ENCODE results near the gene GLTPD2. TPM values are rescaled to one million over a fixed set of nuclear protein-coding genes. Genes with fewer than 3 reads are reported as not detected.

Gene GLTPD2
- total RNA-seq, 1 experiment from 2014 or later, result not detected

DNA sequence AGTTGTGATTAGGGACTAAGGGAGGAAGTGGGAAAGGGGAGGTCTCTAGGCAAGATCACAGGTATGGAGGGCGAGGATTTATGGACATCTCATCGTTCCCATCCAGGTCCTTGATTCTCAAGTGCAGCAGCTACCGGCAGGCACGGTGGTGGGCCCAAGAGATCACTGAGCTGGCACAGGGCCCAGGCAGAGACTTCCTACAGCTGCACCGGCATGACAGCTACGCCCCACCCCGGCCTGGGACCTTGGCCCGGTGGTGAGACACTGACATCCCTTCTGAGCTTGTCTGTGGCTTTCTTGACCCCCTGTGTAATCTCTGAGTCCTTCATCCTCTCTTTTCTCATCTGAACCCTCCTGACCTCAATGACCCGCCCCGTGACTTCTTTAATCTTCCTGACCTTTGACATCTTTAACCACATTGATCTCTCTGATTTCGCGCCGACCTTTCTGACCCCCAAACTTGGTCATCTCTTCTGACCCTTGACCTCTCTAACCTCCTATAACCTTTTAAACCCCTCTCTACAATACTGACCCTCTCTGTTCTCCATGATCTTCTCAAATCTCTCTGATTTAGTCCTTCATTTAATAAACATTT lies 22.0 kb downstream of the GLTPD2 start:
- Mint-ChIP-seq H3K27me3 (ENCODE audit: insufficient read depth, unreplicated experiment) (no peaks in the 10 kb centered on the region), H3K9me3 (ENCODE audit: unreplicated experiment) (no peaks in the 10 kb centered on the region), H3K4me3 (ENCODE audit: unreplicated experiment) (no peak overlapping the region), H3K4me1 (ENCODE audit: insufficient read depth, unreplicated experiment) (peaks cover 17% of the 10 kb centered on the region), H3K36me3 (ENCODE audit: insufficient read depth, unreplicated experiment) (peaks cover 54% of the 10 kb centered on the region), H3K27ac (ENCODE audit: low read depth, unreplicated experiment) (no peak overlapping the region)
- DNase-seq (ENCODE audit: unreplicated experiment), result no peak
- ChIA-PET POLR2A (interaction anchor here (0.6 to 1.3 kb wide), 2 partner anchors 21 to 23 kb away, joined by 3 read pairs; no protein-coding TSS in a partner anchor), CTCF (no interaction called here)
- intact Hi-C loops (cut with micrococcal nuclease), result no loop called here
- no TSS peak for BruUV-seq (replicated peaks)
- TF ChIP-seq, protein P1, sequence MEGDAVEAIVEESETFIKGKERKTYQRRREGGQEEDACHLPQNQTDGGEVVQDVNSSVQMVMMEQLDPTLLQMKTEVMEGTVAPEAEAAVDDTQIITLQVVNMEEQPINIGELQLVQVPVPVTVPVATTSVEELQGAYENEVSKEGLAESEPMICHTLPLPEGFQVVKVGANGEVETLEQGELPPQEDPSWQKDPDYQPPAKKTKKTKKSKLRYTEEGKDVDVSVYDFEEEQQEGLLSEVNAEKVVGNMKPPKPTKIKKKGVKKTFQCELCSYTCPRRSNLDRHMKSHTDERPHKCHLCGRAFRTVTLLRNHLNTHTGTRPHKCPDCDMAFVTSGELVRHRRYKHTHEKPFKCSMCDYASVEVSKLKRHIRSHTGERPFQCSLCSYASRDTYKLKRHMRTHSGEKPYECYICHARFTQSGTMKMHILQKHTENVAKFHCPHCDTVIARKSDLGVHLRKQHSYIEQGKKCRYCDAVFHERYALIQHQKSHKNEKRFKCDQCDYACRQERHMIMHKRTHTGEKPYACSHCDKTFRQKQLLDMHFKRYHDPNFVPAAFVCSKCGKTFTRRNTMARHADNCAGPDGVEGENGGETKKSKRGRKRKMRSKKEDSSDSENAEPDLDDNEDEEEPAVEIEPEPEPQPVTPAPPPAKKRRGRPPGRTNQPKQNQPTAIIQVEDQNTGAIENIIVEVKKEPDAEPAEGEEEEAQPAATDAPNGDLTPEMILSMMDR (IDR thresholded peaks at IDR 0.05; ENCODE audit: unreplicated experiment), result no peak

DNA sequence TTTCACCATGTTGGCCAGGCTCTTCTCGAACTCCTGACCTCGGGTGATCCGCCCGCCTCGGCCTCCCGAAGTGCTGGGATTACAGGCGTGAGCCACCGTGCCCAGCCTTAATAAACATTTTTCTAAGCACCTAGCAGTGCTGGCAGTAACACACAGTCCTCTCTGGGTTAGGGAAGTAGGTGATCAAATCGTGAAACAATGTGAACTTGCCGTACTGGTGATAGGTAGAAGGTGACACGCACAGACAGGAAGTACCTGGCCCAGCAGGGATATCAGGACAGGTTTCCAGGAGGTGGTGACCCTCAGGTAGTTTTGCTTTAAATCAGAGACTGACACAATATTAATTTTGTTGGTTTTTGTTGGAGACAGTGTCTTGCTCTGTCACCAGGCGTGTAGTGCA lies 22.7 kb downstream of the GLTPD2 start:
- intact Hi-C loops (cut with micrococcal nuclease), result no loop called here
- H3K27ac Mint-ChIP-seq (ENCODE audit: low read depth, unreplicated experiment), result no peak overlapping the region
- TF ChIP-seq, protein P1 (IDR thresholded peaks at IDR 0.05; ENCODE audit: unreplicated experiment), result no peak
- ChIA-PET CTCF (no interaction called here), POLR2A (interaction anchor here (0.7 to 1.3 kb wide), 2 partner anchors 15 to 23 kb away, joined by 3 read pairs; partner anchors contain the start of gene PSMB6)
- no peaks in the 10 kb centered on the region for H3K27me3 Mint-ChIP-seq (ENCODE audit: insufficient read depth, unreplicated experiment)
- peaks cover 61% of the 10 kb centered on the region for H3K36me3 Mint-ChIP-seq (ENCODE audit: insufficient read depth, unreplicated experiment)
- no TSS peak for BruUV-seq (replicated peaks)
- peaks cover 17% of the 10 kb centered on the region for H3K4me1 Mint-ChIP-seq (ENCODE audit: insufficient read depth, unreplicated experiment)
- H3K4me3 Mint-ChIP-seq (ENCODE audit: unreplicated experiment), result no peak overlapping the region
- DNase-seq (ENCODE audit: unreplicated experiment), result no peak
- H3K9me3 Mint-ChIP-seq (ENCODE audit: unreplicated experiment), result no peaks in the 10 kb centered on the region

DNA sequence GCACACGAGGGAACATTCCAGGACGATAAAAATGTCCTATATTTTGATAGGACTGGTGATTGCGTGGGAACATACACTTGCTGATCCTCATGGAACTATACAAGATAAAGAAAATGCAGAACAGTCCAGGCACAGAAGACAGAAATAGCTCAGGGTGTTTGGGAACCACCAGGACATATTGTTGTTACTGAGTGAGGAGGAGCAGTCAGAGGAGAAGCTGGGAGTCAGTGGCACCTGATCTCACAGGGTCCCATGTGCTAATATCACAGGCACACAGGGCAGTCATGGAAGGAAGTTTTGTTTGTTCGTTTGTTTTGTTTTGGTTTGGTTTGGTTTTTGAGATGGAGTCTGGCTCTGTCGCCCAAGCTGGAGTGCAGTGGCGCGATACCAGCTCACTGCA lies 23.9 kb downstream of the GLTPD2 start:
- no peak for DNase-seq (ENCODE audit: unreplicated experiment)
- ChIA-PET CTCF (no interaction called here), POLR2A (no interaction called here)
- Mint-ChIP-seq H3K9me3 (ENCODE audit: unreplicated experiment) (no peaks in the 10 kb centered on the region), H3K4me1 (ENCODE audit: insufficient read depth, unreplicated experiment) (peaks cover 15% of the 10 kb centered on the region), H3K27me3 (ENCODE audit: insufficient read depth, unreplicated experiment) (no peaks in the 10 kb centered on the region), H3K4me3 (ENCODE audit: unreplicated experiment) (no peak overlapping the region), H3K36me3 (ENCODE audit: insufficient read depth, unreplicated experiment) (peaks cover 70% of the 10 kb centered on the region), H3K27ac (ENCODE audit: low read depth, unreplicated experiment) (no peak overlapping the region)
- intact Hi-C loops (cut with micrococcal nuclease), result no loop called here
- BruUV-seq (replicated peaks), result no TSS peak
- TF ChIP-seq, protein P1 (IDR thresholded peaks at IDR 0.05; ENCODE audit: unreplicated experiment), result no peak

DNA sequence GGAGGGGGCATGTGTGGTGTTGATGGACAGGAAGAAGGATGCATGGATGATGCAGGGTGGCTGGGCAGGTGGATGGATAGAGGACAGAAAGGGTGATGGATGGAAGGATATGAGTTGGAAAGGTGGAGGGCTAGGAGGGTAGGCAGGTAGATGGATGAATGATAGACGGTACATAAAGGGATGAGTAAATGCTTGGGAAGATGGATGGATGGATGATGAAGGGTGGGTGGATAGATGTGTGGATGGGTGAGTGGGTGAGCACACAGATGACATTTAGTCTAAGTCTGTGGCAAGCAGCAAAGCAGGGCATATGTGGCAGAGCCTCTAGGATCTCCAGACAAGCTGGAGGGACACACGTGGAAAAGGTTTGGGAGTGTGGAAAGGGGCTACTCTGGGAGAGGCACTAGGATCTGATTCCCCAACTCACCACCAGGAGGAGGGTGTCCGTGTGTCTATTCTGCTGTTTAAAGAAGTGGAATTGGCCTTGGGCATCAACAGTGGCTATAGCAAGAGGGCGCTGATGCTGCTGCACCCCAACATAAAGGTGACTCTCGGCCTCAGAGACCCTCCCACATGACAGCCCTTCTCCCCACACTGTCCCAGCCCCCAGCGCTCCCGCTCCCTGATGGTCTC lies 26.4 kb downstream of the GLTPD2 start:
- no TSS peak for BruUV-seq (replicated peaks)

More for the DNA sequence above, 26.4 kb downstream of the GLTPD2 start:
- Mint-ChIP-seq H3K4me1 (ENCODE audit: insufficient read depth, unreplicated experiment) (no peaks in the 10 kb centered on the region), H3K4me3 (ENCODE audit: unreplicated experiment) (no peak overlapping the region), H3K27me3 (ENCODE audit: insufficient read depth, unreplicated experiment) (no peaks in the 10 kb centered on the region), H3K9me3 (ENCODE audit: unreplicated experiment) (no peaks in the 10 kb centered on the region), H3K27ac (ENCODE audit: low read depth, unreplicated experiment) (no peak overlapping the region), H3K36me3 (ENCODE audit: insufficient read depth, unreplicated experiment) (peaks cover 75% of the 10 kb centered on the region)
- CTCF ChIA-PET, result interaction anchor here (0.5 to 0.7 kb wide), 2 partner anchors 26 to 1321 kb away, joined by 3 read pairs; no protein-coding TSS in a partner anchor
- TF ChIP-seq, protein P1 (IDR thresholded peaks at IDR 0.05; ENCODE audit: unreplicated experiment), result no peak
- DNase-seq (ENCODE audit: unreplicated experiment), result no peak
- intact Hi-C loops (cut with micrococcal nuclease), result no loop called here
- POLR2A ChIA-PET, result no interaction called here

Measured in MCF 10A (cell line).